Measurements from ENCODE around the gene PDLIM4.

The PDLIM4 gene

GRCh38 chr5:132281856-132282614 lies 24.5 kb downstream of the PDLIM4 start:
- no peak for DNase-seq (ENCODE audit: low read depth)
- TF ChIP-seq CTCF (IDR thresholded peaks at IDR 0.05; ENCODE audit: low read depth, low read length) (no peak), POLR2A (IDR thresholded peaks at IDR 0.05; ENCODE audit: extremely low read depth, insufficient read length) (no peak), MYC (IDR thresholded peaks at IDR 0.05; ENCODE audit: low read depth, low read length) (no peak)
- TF ChIP-seq, protein P1, sequence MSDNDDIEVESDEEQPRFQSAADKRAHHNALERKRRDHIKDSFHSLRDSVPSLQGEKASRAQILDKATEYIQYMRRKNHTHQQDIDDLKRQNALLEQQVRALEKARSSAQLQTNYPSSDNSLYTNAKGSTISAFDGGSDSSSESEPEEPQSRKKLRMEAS (IDR thresholded peaks at IDR 0.05; ENCODE audit: low read depth, low read length), result no peak
- H3K4me3 ChIP-seq (ENCODE audit: low read depth, low read length), result no peak overlapping the region

DNA sequence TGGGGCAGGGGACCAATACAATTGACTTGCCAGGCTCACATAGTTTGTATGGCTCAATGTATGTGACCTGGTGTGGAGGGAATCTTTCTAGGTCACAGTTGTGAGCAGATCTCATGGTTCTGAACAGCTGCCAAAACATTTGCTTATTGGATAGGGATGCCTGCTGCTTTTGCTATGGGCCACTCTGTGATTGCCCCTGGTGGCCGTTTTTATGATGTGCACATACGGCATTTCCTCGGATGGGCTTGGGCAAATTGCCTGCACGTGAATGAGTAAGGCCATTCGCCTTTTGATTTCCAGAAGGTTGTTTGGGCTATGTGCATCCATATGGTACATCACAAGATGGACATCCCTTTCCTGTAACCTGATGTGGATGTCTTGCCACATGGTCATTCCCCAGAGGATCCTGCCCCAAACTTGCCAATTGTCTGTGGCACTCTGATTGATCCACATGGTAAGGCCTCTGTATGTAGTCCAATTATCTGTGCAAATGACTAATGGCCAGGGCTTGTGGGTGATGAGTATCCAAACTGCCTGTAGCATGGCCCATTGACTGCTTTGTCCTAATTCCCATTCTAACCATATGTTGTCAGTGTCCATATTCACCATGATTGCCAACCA lies 26.0 kb downstream of the PDLIM4 start:
- peak; percentile 30 for DNase-seq (ENCODE audit: low read depth)
- no peak overlapping the region for H3K4me3 ChIP-seq (ENCODE audit: low read depth, low read length)
- TF ChIP-seq, protein P1 (IDR thresholded peaks at IDR 0.05; ENCODE audit: low read depth, low read length), result no peak
- TF ChIP-seq CTCF (IDR thresholded peaks at IDR 0.05; ENCODE audit: low read depth, low read length), result peak; percentile 36

DNA sequence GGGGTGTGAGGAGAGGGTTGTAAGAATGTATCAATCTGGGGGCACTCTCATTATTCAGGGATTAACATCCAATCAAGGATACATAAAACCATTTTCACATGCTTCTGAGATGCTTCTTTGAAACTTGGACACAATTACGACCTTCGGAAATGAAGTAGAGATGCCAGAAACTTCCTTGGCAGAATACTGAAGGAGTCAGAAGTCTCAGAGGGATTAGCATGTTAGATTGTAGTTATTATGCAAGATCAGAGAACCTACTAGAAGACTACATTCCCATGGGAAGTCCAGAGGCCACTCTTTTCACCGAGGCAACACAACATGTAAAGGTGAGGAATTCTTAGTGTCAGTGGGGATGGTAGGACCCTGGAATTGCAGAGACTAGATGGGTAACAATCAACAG lies 31.6 kb downstream of the PDLIM4 start:
- no peak for TF ChIP-seq MYC (IDR thresholded peaks at IDR 0.05; ENCODE audit: low read depth, low read length)
- TF ChIP-seq, protein P1 (IDR thresholded peaks at IDR 0.05; ENCODE audit: low read depth, low read length), result no peak
- DNase-seq (ENCODE audit: low read depth), result no peak
- no peak overlapping the region for H3K4me3 ChIP-seq (ENCODE audit: low read depth, low read length)

- DNase-seq (ENCODE audit: low read depth), result no peak
- H3K4me3 ChIP-seq (ENCODE audit: low read depth, low read length), result no peak overlapping the region
- TF ChIP-seq MYC (IDR thresholded peaks at IDR 0.05; ENCODE audit: low read depth, low read length), result no peak
- no peak for TF ChIP-seq POLR2A (IDR thresholded peaks at IDR 0.05; ENCODE audit: extremely low read depth, insufficient read length)
- TF ChIP-seq CTCF (IDR thresholded peaks at IDR 0.05; ENCODE audit: low read depth, low read length), result no peak
- TF ChIP-seq, protein P1 (IDR thresholded peaks at IDR 0.05; ENCODE audit: low read depth, low read length), result no peak
These were observed 33.5 kb downstream of the PDLIM4 start for GRCh38 chr5:132291026-132291425.

DNA sequence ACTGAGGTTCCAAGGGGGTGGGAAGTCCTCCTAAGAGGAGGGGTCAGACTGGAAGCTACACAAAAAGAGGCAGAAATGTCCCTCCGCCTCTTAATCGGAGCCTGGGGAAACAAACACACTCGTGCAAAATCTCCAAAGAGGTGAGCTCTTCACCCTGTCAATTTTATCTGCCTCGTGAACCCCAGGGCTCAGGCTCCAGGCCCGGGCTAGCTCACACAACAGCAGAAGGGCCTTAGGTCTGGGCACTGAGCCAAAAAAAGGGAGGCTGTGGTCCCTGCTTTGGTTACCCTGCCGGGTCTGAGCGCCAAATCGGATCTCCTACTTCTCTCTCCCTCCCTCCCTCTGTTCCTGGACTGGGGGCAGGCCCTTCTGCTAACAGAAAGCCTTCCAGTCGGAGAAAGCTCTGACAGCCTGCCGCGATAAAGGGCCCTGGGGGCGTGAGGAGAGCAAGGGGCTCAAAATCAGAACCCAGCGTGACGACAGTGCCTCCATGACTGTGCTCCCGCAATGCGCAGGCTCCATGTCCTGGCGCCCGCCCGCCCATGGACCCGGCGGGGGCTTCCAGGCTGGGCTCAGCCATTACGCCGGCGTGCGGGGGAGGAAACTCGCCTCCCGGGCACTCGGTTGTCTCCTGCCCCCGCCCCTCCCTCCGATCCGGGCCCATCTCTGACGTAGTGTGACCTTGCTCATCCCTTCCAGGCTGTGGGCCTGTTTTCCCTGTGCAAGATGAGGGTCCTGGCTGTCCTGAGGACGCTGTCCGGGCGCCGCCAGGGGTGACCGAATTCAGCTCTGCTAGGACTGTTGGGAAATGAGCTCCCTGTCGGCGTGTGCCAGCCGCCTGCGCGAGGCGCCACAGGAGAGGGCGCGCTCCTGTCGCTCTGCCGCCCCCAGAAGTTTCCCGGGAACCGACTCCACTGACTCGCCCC lies 35.8 kb downstream of the PDLIM4 start:
- DNase-seq (ENCODE audit: low read depth), result peak; percentile 94
- no peak for TF ChIP-seq CTCF (IDR thresholded peaks at IDR 0.05; ENCODE audit: low read depth, low read length)
- TF ChIP-seq MYC (IDR thresholded peaks at IDR 0.05; ENCODE audit: low read depth, low read length), result no peak
- TF ChIP-seq, protein P1 (IDR thresholded peaks at IDR 0.05; ENCODE audit: low read depth, low read length), result no peak
- peak; percentile 50 for TF ChIP-seq POLR2A (IDR thresholded peaks at IDR 0.05; ENCODE audit: extremely low read depth, insufficient read length)
- H3K4me3 ChIP-seq (ENCODE audit: low read depth, low read length), result peak overlapping the region; percentile 57
